ENCODE results near the gene ZNF221. TPM values are rescaled to one million over a fixed set of nuclear protein-coding genes. Genes with fewer than 3 reads are reported as not detected.

Gene ZNF221
- total and polyA plus RNA-seq, 9 of the 15 experiments (the other 6 are each of a cell fraction or from before 2014, with no cell fraction given): 0.32 to 1.4 (median 0.45) TPM

GRCh38 chr19:44002566-44003460 is 51.8 kb downstream of the ZNF221 start, which contains the start of gene ZNF230 (continued):
- TF ChIP-seq E2F4 (CRISPR knock-in tag; IDR thresholded peaks at IDR 0.05; ENCODE audit: low read depth) (0 out of 2 replicates have a peak, but pooled peaks have one; percentile 18), PML (IDR thresholded peaks at IDR 0.05; ENCODE audit: low read length) (no peak), NR2C1 (IDR thresholded peaks at IDR 0.05) (peak; percentile 88), NR2C1 (tag; IDR thresholded peaks at IDR 0.05) (peak; percentile 93), TAF1 (IDR thresholded peaks at IDR 0.05; ENCODE audit: control insufficient read depth, extremely low read depth, insufficient read depth, low read length, severe bottlenecking) (peak; percentile 34), CREB1 (IDR thresholded peaks at IDR 0.05) (peak; percentile 70), CREB1 (CRISPR knock-in tag; IDR thresholded peaks at IDR 0.05) (peak; percentile 52; the same call in 1 of the 2 replicates), SPI1 (IDR thresholded peaks at IDR 0.05; ENCODE audit: borderline replicate concordance, low read depth, low read length) (peak; percentile 56; the same call in 1 of the 2 replicates), ASH1L (IDR thresholded peaks at IDR 0.05; ENCODE audit: borderline replicate concordance, low read depth, partially characterized antibody) (peak; percentile 58), POLR2AphosphoS5 (IDR thresholded peaks at IDR 0.05; ENCODE audit: control insufficient read depth, insufficient read depth, low read depth, low read length) (peak; percentile 41; the same call in 1 of the 2 replicates), KDM5B (IDR thresholded peaks at IDR 0.05; ENCODE audit: insufficient replicate concordance, low read depth, low read length) (peak; percentile 64), CEBPB (tag; IDR thresholded peaks at IDR 0.05) (peak; percentile 90), EHMT2 (IDR thresholded peaks at IDR 0.05) (peak; percentile 42; the same call in 1 of the 2 replicates), PHB (CRISPR knock-in tag; IDR thresholded peaks at IDR 0.05) (no peak), ATF4 (CRISPR knock-in tag; IDR thresholded peaks at IDR 0.05) (0 out of 2 replicates have a peak, but pooled peaks have one; percentile 44), ZBTB11 (CRISPR knock-in tag; IDR thresholded peaks at IDR 0.05) (peak in 1 of 3 experiments; percentile 89; a peak in 2 of 6 replicates), ZNF644 (tag; IDR thresholded peaks at IDR 0.05; ENCODE audit: low read depth) (peak; percentile 59; the same call in 1 of the 2 replicates), NFE2L1 (tag; IDR thresholded peaks at IDR 0.05; ENCODE audit: borderline replicate concordance, low read depth) (no peak), DMBX1 (CRISPR knock-in tag; IDR thresholded peaks at IDR 0.05; ENCODE audit: borderline replicate concordance) (peak; percentile 45; the same call in 1 of the 2 replicates), ELF2 (CRISPR knock-in tag; IDR thresholded peaks at IDR 0.05) (peak; percentile 82), ZNF134 (CRISPR knock-in tag; conservative IDR thresholded peaks at IDR 0.05) (0 out of 2 replicates have a peak, but pooled peaks have one; percentile 16), MBD2 (IDR thresholded peaks at IDR 0.05; ENCODE audit: borderline replicate concordance, low read depth) (peak; percentile 84)
